CD4-positive, alpha-beta T cell (primary cell): ENCODE results near the gene PSME4. TPM values are rescaled to one million over a fixed set of nuclear protein-coding genes. Genes with fewer than 3 reads are reported as not detected.

Experiments used
- ATAC-seq: fragments of 200-7000 bp; cut with Tn5 transposase; one replicate; pipeline ENCODE4 v1.10.0; 2022; ENCODE audit warnings: mild to moderate bottlenecking; ENCODE audit not compliant: poor library complexity
- CTCF ChIA-PET: fragments of 350-600 bp; sonication (Branson Sonifier 250); formaldehyde crosslinking; loops from one replicate; lab custom pipeline; 2021; ENCODE audit warnings: antibody characterized with exemption, inconsistent platforms; lab: Charles Lee
- POLR2A ChIA-PET: fragments of 350-600 bp; sonication (Branson Sonifier 250); formaldehyde crosslinking; loops from one replicate; lab custom pipeline; 2021; ENCODE audit warnings: antibody characterized with exemption, inconsistent platforms; lab: Charles Lee
- DNase-seq, 14 experiments: peaks; one replicate each; pipeline ENCODE4 v3.0.0-alpha.2; 2013 to 2020; ENCODE audit warnings: mixed read lengths in 2 of 14
- H3K27ac ChIP-seq, 2 donors: one replicate each; pipeline versions ENCODE4 v1.5.1 to v1.7.0; 2013; ENCODE audit warnings: low read length in 2 of 2, low read depth in 1 of 2, mild to moderate bottlenecking in 1 of 2
- H3K27me3 ChIP-seq, 2 experiments: 1 replicate in 1 of 2; 2 replicates in 1 of 2; pipeline versions ENCODE4 v1.6.1 to v1.7.0; 2013; ENCODE audit warnings: low read length in 2 of 2, control low read depth in 1 of 2, mild to moderate bottlenecking in 1 of 2, moderate library complexity in 1 of 2; ENCODE audit not compliant: insufficient read depth in 2 of 2, control insufficient read depth in 1 of 2
- H3K36me3 ChIP-seq: one replicate; pipeline ENCODE4 v1.6.1; 2013; ENCODE audit warnings: low read length, control low read depth; ENCODE audit not compliant: insufficient read depth
- H3K4me1 ChIP-seq: one replicate; pipeline ENCODE4 v1.6.1; 2013; ENCODE audit warnings: low read length, control low read depth; ENCODE audit not compliant: insufficient read depth
- H3K4me3 ChIP-seq: one replicate; pipeline ENCODE4 v1.5.1; 2013; ENCODE audit warnings: mild to moderate bottlenecking, low read length, moderate library complexity
- H3K9me3 ChIP-seq, 2 experiments: 1 replicate in 1 of 2; 2 replicates in 1 of 2; pipeline versions ENCODE4 v1.6.1 to v1.7.0; 2013; ENCODE audit warnings: low read length in 2 of 2, mild to moderate bottlenecking in 2 of 2, control low read depth in 1 of 2, moderate library complexity in 1 of 2; ENCODE audit not compliant: control insufficient read depth in 1 of 2, insufficient read depth in 1 of 2
- H3K27ac Mint-ChIP-seq: one replicate; pipeline ENCODE4 v1.8.0; 2020; ENCODE audit warnings: mixed read lengths
- H3K27me3 Mint-ChIP-seq: one replicate; pipeline ENCODE4 v1.8.0; 2021; ENCODE audit warnings: mixed read lengths
- H3K36me3 Mint-ChIP-seq: one replicate; pipeline ENCODE4 v1.8.0; 2021; ENCODE audit warnings: low read depth, mixed read lengths
- H3K4me1 Mint-ChIP-seq: one replicate; pipeline ENCODE4 v1.8.0; 2021; ENCODE audit warnings: low read depth, mixed read lengths
- H3K4me3 Mint-ChIP-seq: one replicate; pipeline ENCODE4 v1.8.0; 2020; ENCODE audit warnings: mild to moderate bottlenecking, mixed read lengths
- H3K9me3 Mint-ChIP-seq: one replicate; pipeline ENCODE4 v1.8.0; 2020; ENCODE audit warnings: mixed read lengths
- CTCF ChIP-seq: fragments of 200-600 bp; IDR thresholded peaks from one replicate; pipeline ENCODE4 v1.8.0; 2022; ENCODE audit warnings: antibody characterized with exemption, mild to moderate bottlenecking
- intact Hi-C, 2 experiments: fragments of 100-400 bp; cut with DNase I in 1 of 2; cut with micrococcal nuclease in 1 of 2; formaldehyde crosslinking; loops; one replicate each; pipeline versions ENCODE4 v1.15.1 to v1.9.0; 2023 to 2025; cut with DNase I, micrococcal nuclease
- total RNA-seq, 174 experiments: library from RNA in 2 of 174; stranded (reverse) in 2 of 174; gene quantifications; one replicate each; pipeline ENCODE4 v1.2.3 and lab custom pipeline; 2021 to 2026

The PSME4 gene
- total RNA-seq, 2 experiments from 2014 or later = 82.6 to 87.0 TPM

GRCh38 chr2:53881360-53881759 is 89.4 kb downstream of the PSME4 start:
- Mint-ChIP-seq H3K4me3 (no peak overlapping the region), H3K27me3 (no peaks in the 10 kb centered on the region), H3K27ac (no peak overlapping the region), H3K36me3 (peaks cover 86% of the 10 kb centered on the region), H3K4me1 (no peaks in the 10 kb centered on the region), H3K9me3 (no peaks in the 10 kb centered on the region)
- Histone ChIP-seq H3K27ac (no peak overlapping the region), H3K36me3 (peaks cover 73% of the 10 kb centered on the region), H3K27me3 (no peaks in the 10 kb centered on the region), H3K9me3 (no peaks in the 10 kb centered on the region), H3K4me1 (no peaks in the 10 kb centered on the region), H3K4me3 (no peak overlapping the region)
- no peak for TF ChIP-seq CTCF
- ATAC-seq = no peak
- intact Hi-C loops = no loop called here
- ChIA-PET POLR2A (no interaction called here), CTCF (interaction anchor here (1.2 kb wide), 1 partner anchor 9 kb away, joined by 3 read pairs; no protein-coding TSS in a partner anchor)
- DNase-seq = no peak

GRCh38 chr2:53880756-53881155 is 90.0 kb downstream of the PSME4 start:
- TF ChIP-seq CTCF = no peak
- H3K9me3 ChIP-seq = no peaks in the 10 kb centered on the region
- intact Hi-C loops = no loop called here
- no peaks in the 10 kb centered on the region for H3K4me1 ChIP-seq
- no peak overlapping the region for H3K4me3 Mint-ChIP-seq
- H3K27ac Mint-ChIP-seq = no peak overlapping the region
- DNase-seq (no peak), ATAC-seq (no peak)
- H3K27me3 Mint-ChIP-seq = no peaks in the 10 kb centered on the region
- ChIA-PET CTCF (no interaction called here), POLR2A (no interaction called here)
- no peaks in the 10 kb centered on the region for H3K9me3 Mint-ChIP-seq
- H3K36me3 ChIP-seq = peaks cover 73% of the 10 kb centered on the region
- no peak overlapping the region for H3K4me3 ChIP-seq
- no peaks in the 10 kb centered on the region for H3K4me1 Mint-ChIP-seq
- peaks cover 86% of the 10 kb centered on the region for H3K36me3 Mint-ChIP-seq
- no peaks in the 10 kb centered on the region for H3K27me3 ChIP-seq
- no peak overlapping the region for H3K27ac ChIP-seq

GRCh38 chr2:53877556-53877955 is 93.2 kb downstream of the PSME4 start:
- H3K9me3 ChIP-seq = no peaks in the 10 kb centered on the region
- H3K9me3 Mint-ChIP-seq = no peaks in the 10 kb centered on the region
- no peaks in the 10 kb centered on the region for H3K4me1 Mint-ChIP-seq
- DNase-seq (no peak), ATAC-seq (no peak)
- H3K4me1 ChIP-seq = no peaks in the 10 kb centered on the region
- ChIA-PET CTCF (no interaction called here), POLR2A (no interaction called here)
- H3K36me3 ChIP-seq = peaks cover 74% of the 10 kb centered on the region
- intact Hi-C loops = no loop called here
- no peaks in the 10 kb centered on the region for H3K27me3 ChIP-seq
- H3K4me3 Mint-ChIP-seq = no peak overlapping the region
- no peak overlapping the region for H3K27ac Mint-ChIP-seq
- TF ChIP-seq CTCF = no peak
- no peaks in the 10 kb centered on the region for H3K27me3 Mint-ChIP-seq
- H3K36me3 Mint-ChIP-seq = peaks cover 82% of the 10 kb centered on the region
- H3K27ac ChIP-seq = no peak overlapping the region
- H3K4me3 ChIP-seq = no peak overlapping the region
